HCT116 (cell line): ENCODE results near the gene TPD52L3. TPM values are rescaled to one million over a fixed set of nuclear protein-coding genes. Genes with fewer than 3 reads are reported as not detected.
A peak's percentile ranks its signal among the peaks of the same experiment; 100 is the strongest.

ENCODE experiments used
- ATAC-seq: fragments of 200-7000 bp; cut with Tn5 transposase; 2 replicates; pipeline ENCODE4 v1.9.1; 2020; ENCODE audit warnings: mild to moderate bottlenecking, moderate library complexity
- Bru-seq: library from RNA; stranded (reverse); fragments of 400-500 nt; gene quantifications from one replicate; lab custom pipeline; 2021; lab: Mats Ljungman, UMichigan
- BruChase-seq, 2 experiments: library from RNA; stranded (reverse); fragments of 400-500 nt; gene quantifications; one replicate each; lab custom pipeline; 2021; lab: Mats Ljungman, UMichigan
- BruUV-seq: library from RNA; stranded (reverse); fragments of 400-500 nt; replicated peaks from 2 replicates; lab custom pipeline; 2021; lab: Mats Ljungman, UMichigan
- CTCF ChIA-PET: fragments of 300-600 bp; sonication (Branson Sonifier 250); formaldehyde crosslinking; loops from one replicate; lab custom pipeline; 2021; ENCODE audit warnings: antibody characterized with exemption; lab: Charles Lee
- POLR2A ChIA-PET: fragments of 300-600, 350-600 bp; sonication (Branson Sonifier 250); formaldehyde crosslinking; loops from one replicate; lab custom pipeline; 2021; ENCODE audit warnings: antibody characterized with exemption; lab: Charles Lee
- RAD21 ChIA-PET, 2 experiments: fragments of 300-600 bp; sonication (Branson Sonifier 250); formaldehyde crosslinking; loops; one replicate each; lab custom pipeline; 2023; ENCODE audit warnings: low total read pairs in 2 of 2; ENCODE audit not compliant: uncharacterized antibody in 2 of 2, unreplicated experiment in 2 of 2, low non-redundant PET in 1 of 2; lab: Charles Lee
- DNase-seq: peaks from one replicate; pipeline ENCODE4 v3.0.0-alpha.2; 2010; ENCODE audit warnings: low read depth, low spot score
- H2AFZ ChIP-seq: fragments of 200-600 bp; shearing (Covaris generic), sonication (generic); 2 replicates; pipeline ENCODE4 v1.6.1; 2017; ENCODE audit warnings: low read depth, mixed run types, mixed read lengths, antibody characterized with exemption, low read length; ENCODE audit not compliant: poor library complexity, severe bottlenecking
- H3K27ac ChIP-seq: 2 replicates; pipeline ENCODE4 v1.5.1; 2012; ENCODE audit warnings: low read depth, low read length
- H3K27me3 ChIP-seq: fragments of 200-600 bp; sonication (generic); 2 replicates; pipeline ENCODE4 v1.6.1; 2016; ENCODE audit warnings: mixed run types, low read length, mixed read lengths; ENCODE audit not compliant: insufficient read depth
- H3K36me3 ChIP-seq, 2 experiments: fragments of 200-500 bp in 1 of 2; fragments of 200-600 bp in 1 of 2; sonication (Bioruptor generic) in 1 of 2; sonication (generic) in 1 of 2; 2 replicates each; pipeline versions ENCODE4 v1.5.1 to v1.6.1; 2014 to 2016; ENCODE audit warnings: low read length in 2 of 2, inconsistent platforms in 1 of 2, mixed read lengths in 1 of 2, mixed run types in 1 of 2; ENCODE audit not compliant: insufficient read depth in 2 of 2, control insufficient read depth in 1 of 2
- H3K4me1 ChIP-seq, 2 experiments: fragments of 200-600 bp in 1 of 2; sonication (generic) in 1 of 2; 2 replicates each; pipeline versions ENCODE4 v1.5.1 to v1.6.1; 2012 to 2017; ENCODE audit warnings: low read length in 2 of 2, inconsistent platforms in 1 of 2, mild to moderate bottlenecking in 1 of 2, mixed read lengths in 1 of 2, mixed run types in 1 of 2, moderate library complexity in 1 of 2; ENCODE audit not compliant: insufficient read depth in 2 of 2, control insufficient read depth in 1 of 2
- H3K4me2 ChIP-seq: fragments of 200-600 bp; sonication (generic); 2 replicates; pipeline ENCODE4 v1.6.1; 2017; ENCODE audit warnings: mixed run types, low read length, mixed read lengths
- H3K4me3 ChIP-seq, 2 experiments: fragments of 200-600 bp in 1 of 2; sonication (generic) in 1 of 2; replicated peaks in 1 of 2; 2 replicates each; pipeline ENCODE4 v1.5.1; 2011 to 2016; ENCODE audit warnings: low read length in 2 of 2, control low read depth in 1 of 2, low read depth in 1 of 2, mild to moderate bottlenecking in 1 of 2, mixed read lengths in 1 of 2, mixed run types in 1 of 2
- H3K79me2 ChIP-seq: fragments of 200-600 bp; sonication (generic); 2 replicates; pipeline ENCODE4 v1.6.1; 2017; ENCODE audit warnings: mild to moderate bottlenecking, mixed run types, low read length, moderate library complexity, mixed read lengths; ENCODE audit not compliant: insufficient read depth
- H3K9ac ChIP-seq: fragments of 200-600 bp; sonication (generic); 2 replicates; pipeline ENCODE4 v1.6.1; 2016; ENCODE audit warnings: low read length, mixed read lengths
- H3K9me2 ChIP-seq: fragments of 200-600 bp; sonication (generic), shearing (Covaris generic); 2 replicates; pipeline ENCODE4 v1.6.1; 2017; ENCODE audit warnings: mixed run types, mild to moderate bottlenecking, moderate library complexity; ENCODE audit not compliant: insufficient read depth
- H3K9me3 ChIP-seq, 2 experiments: fragments of 200-500 bp in 1 of 2; fragments of 200-600 bp in 1 of 2; sonication (Bioruptor generic) in 1 of 2; sonication (generic) in 1 of 2; 2 replicates each; pipeline ENCODE4 v1.6.1; 2014 to 2017; ENCODE audit warnings: low read length in 2 of 2, mixed read lengths in 2 of 2, inconsistent platforms in 1 of 2, low read depth in 1 of 2, mild to moderate bottlenecking in 1 of 2, mixed run types in 1 of 2, moderate library complexity in 1 of 2; ENCODE audit not compliant: control insufficient read depth in 1 of 2, insufficient read depth in 1 of 2
- H4K20me1 ChIP-seq: fragments of 200-600 bp; sonication (generic), shearing (Covaris generic); 2 replicates; pipeline ENCODE4 v1.6.1; 2017; ENCODE audit warnings: mixed run types, mild to moderate bottlenecking, moderate library complexity; ENCODE audit not compliant: insufficient read depth
- ATF3 ChIP-seq: IDR thresholded peaks from 2 replicates; pipeline ENCODE4 v1.6.1; 2012
- CBX3 ChIP-seq: IDR thresholded peaks from 2 replicates; pipeline ENCODE4 v1.6.1; 2012; ENCODE audit warnings: low read depth
- CEBPB ChIP-seq: IDR thresholded peaks from 2 replicates; pipeline ENCODE4 v1.6.1; 2012; ENCODE audit warnings: low read depth
- ELF1 ChIP-seq: IDR thresholded peaks from 2 replicates; pipeline ENCODE4 v1.6.1; 2012; ENCODE audit warnings: low read depth, borderline replicate concordance
- EZH2phosphoT487 ChIP-seq: fragments of 200-600 bp; IDR thresholded peaks from 2 replicates; pipeline ENCODE4 v1.6.1; 2018; ENCODE audit warnings: antibody characterized with exemption, borderline replicate concordance
- FOSL1 ChIP-seq: IDR thresholded peaks from 2 replicates; pipeline ENCODE4 v1.6.1; 2012; ENCODE audit warnings: low read depth
- JUND ChIP-seq: IDR thresholded peaks from 2 replicates; pipeline ENCODE4 v1.6.1; 2012
- RAD21 ChIP-seq: IDR thresholded peaks from 2 replicates; pipeline ENCODE4 v1.6.1; 2012; ENCODE audit warnings: low read depth, mild to moderate bottlenecking
- REST ChIP-seq: IDR thresholded peaks from 2 replicates; pipeline ENCODE4 v1.6.1; 2012; ENCODE audit warnings: low read depth
- SIN3A ChIP-seq: IDR thresholded peaks from 2 replicates; pipeline ENCODE4 v1.6.1; 2012; ENCODE audit warnings: low read depth
- SP1 ChIP-seq: IDR thresholded peaks from 2 replicates; pipeline ENCODE4 v1.6.1; 2012; ENCODE audit warnings: low read depth
- SRF ChIP-seq: IDR thresholded peaks from 2 replicates; pipeline ENCODE4 v1.6.1; 2012; ENCODE audit warnings: low read depth
- ZFX ChIP-seq: fragments of 450-650 bp; IDR thresholded peaks from 2 replicates; pipeline ENCODE4 v1.6.1; 2017
- intact Hi-C: fragments of 100-400 bp; cut with micrococcal nuclease; formaldehyde crosslinking; loops from 2 replicates; pipeline ENCODE4 v1.10.0; 2022
- long read RNA-seq: library from polyadenylated mRNA; unstranded; transcript quantifications from one replicate; pipeline ENCODE4 v2.0.0, GENCODE V29; 2021; ENCODE audit not compliant: unreplicated experiment
- polyA plus RNA-seq: library from polyadenylated mRNA; unstranded; fragments of >200 nt; gene quantifications from 2 replicates; pipeline ENCODE4 v1.2.1, GENCODE V29; 2012; ENCODE audit warnings: missing spikeins
- total RNA-seq: library from RNA; stranded (reverse); gene quantifications from one replicate; pipeline ENCODE4 v1.2.1, GENCODE V29; 2021; ENCODE audit not compliant: unreplicated experiment

Gene TPD52L3
- total RNA-seq (not detected), Bru-seq, nascent RNA (not detected), BruChase-seq, experiment 1, labeled RNA remaining after a 6-hour chase (not detected), BruChase-seq, experiment 2, labeled RNA remaining after a 2-hour chase (not detected)
- polyA plus RNA-seq = not detected in 2 replicates
- long read RNA-seq = 0 reads

- no TSS peak for BruUV-seq
- no peaks in the 10 kb centered on the region for H3K9me2 ChIP-seq
- ChIA-PET POLR2A (interaction anchor here (0.6 kb wide), 1 partner anchor 135 kb away, joined by 3 read pairs; no protein-coding TSS in a partner anchor), RAD21 (no interaction called here), CTCF (interaction anchor here (1.0 kb wide), 1 partner anchor 273 kb away, joined by 3 read pairs; no protein-coding TSS in a partner anchor)
- H3K4me1 ChIP-seq = no peaks in the 10 kb centered on the region
- H2AFZ ChIP-seq = no peak within 1 kb of the TSS
- DNase-seq (no peak), ATAC-seq (no peak)
- H3K79me2 ChIP-seq = no peaks in the 10 kb centered on the region
- H3K4me2 ChIP-seq = no peak within 1 kb of the TSS
- intact Hi-C loops = no loop called here
- TF ChIP-seq JUND = no peak
- TF ChIP-seq CBX3 = no peak
- TF ChIP-seq SP1 = no peak
- no peak for TF ChIP-seq REST
- TF ChIP-seq ZFX = no peak
- no peak within 1 kb of the TSS for H3K9ac ChIP-seq
- no peak within 1 kb of the TSS for H3K27ac ChIP-seq
- H4K20me1 ChIP-seq = no peaks in the 10 kb centered on the region
- H3K27me3 ChIP-seq = no peaks in the 10 kb centered on the region
- H3K4me3 ChIP-seq = no peak within 1 kb of the TSS
- H3K9me3 ChIP-seq = no peaks in the 10 kb centered on the region
- no peaks in the 10 kb centered on the region for H3K36me3 ChIP-seq
These were observed at the start of gene TPD52L3 for GRCh38 chr9:6328103-6328502. Gene TPD52L3 (plus strand): TSS chr9:6328375. CDS start chr9:6328596, 221 bp downstream.

- DNase-seq (no peak), ATAC-seq (no peak)
- no peaks in the 10 kb centered on the region for H4K20me1 ChIP-seq
- no peak overlapping the region for H3K4me3 ChIP-seq
- no peaks in the 10 kb centered on the region for H3K36me3 ChIP-seq
- H3K9me3 ChIP-seq = no peaks in the 10 kb centered on the region
- no peak overlapping the region for H3K27ac ChIP-seq
- CTCF ChIA-PET = interaction anchor here (1.1 kb wide), 1 partner anchor 247 kb away, joined by 7 read pairs; no protein-coding TSS in a partner anchor
- no peaks in the 10 kb centered on the region for H3K9me2 ChIP-seq
- peaks cover 3 to 6% of the 10 kb centered on the region in 2 experiments; a peak in 1 of 4 replicates for H3K4me1 ChIP-seq
- intact Hi-C loops = no loop called here
- peak overlapping the region; percentile 30 for H2AFZ ChIP-seq
- no peak overlapping the region for H3K4me2 ChIP-seq
- no peaks in the 10 kb centered on the region for H3K27me3 ChIP-seq
- no peak overlapping the region for H3K9ac ChIP-seq
- POLR2A ChIA-PET = no interaction called here
- H3K79me2 ChIP-seq = no peaks in the 10 kb centered on the region
- RAD21 ChIA-PET = no interaction called here
- TF ChIP-seq JUND (no peak), CEBPB (no peak), CBX3 (no peak), SRF (no peak), EZH2phosphoT487 (no peak), RAD21 (no peak), ATF3 (no peak), SIN3A (no peak), REST (no peak), FOSL1 (no peak), ELF1 (no peak)
- BruUV-seq = no TSS peak
These were observed 26.3 kb upstream of the TPD52L3 start for GRCh38 chr9:6301858-6302257.
